ENCODE results near the gene ATF6. TPM values are rescaled to one million over a fixed set of nuclear protein-coding genes. Genes with fewer than 3 reads are reported as not detected.

ATF6 gene
- total RNA-seq, 1 donor from 2014 or later: 22.9 TPM

DNA sequence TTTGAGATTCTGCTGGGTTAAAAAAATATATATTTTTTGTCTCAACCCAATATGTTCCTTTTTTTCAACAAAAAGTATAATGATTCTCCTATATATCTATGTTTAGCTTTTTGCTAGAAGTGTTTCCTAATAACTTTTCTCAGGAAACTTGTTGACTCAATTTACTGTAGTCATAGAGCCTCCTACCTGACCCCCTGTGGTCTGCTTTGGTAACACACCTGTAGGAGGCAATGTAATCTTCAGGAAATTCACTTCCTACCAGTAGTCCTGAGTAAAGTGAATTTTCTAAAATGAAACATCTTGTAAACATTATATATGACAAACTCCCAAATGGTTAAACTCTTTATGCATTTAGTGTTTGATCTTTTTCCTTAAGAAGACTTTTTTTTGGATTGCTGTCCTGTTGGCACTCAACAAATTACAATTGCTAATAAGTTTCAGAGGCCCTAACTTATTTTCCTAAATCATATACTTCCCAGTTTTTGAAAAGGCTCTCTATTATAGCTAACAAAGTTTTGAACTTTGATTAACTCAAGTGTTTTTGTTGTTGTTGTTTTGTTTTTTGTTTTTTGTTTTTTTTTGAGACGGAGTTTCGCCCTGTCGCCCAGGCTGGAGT lies 139.3 kb downstream of the ATF6 start:
- Mint-ChIP-seq H3K9me3 (no peaks in the 10 kb centered on the region), H3K4me3 (no peak overlapping the region), H3K27me3 (no peaks in the 10 kb centered on the region), H3K27ac (no peak overlapping the region), H3K36me3 (no peaks in the 10 kb centered on the region), H3K4me1 (ENCODE audit: unreplicated experiment) (no peaks in the 10 kb centered on the region)
- TF ChIP-seq, protein P1, sequence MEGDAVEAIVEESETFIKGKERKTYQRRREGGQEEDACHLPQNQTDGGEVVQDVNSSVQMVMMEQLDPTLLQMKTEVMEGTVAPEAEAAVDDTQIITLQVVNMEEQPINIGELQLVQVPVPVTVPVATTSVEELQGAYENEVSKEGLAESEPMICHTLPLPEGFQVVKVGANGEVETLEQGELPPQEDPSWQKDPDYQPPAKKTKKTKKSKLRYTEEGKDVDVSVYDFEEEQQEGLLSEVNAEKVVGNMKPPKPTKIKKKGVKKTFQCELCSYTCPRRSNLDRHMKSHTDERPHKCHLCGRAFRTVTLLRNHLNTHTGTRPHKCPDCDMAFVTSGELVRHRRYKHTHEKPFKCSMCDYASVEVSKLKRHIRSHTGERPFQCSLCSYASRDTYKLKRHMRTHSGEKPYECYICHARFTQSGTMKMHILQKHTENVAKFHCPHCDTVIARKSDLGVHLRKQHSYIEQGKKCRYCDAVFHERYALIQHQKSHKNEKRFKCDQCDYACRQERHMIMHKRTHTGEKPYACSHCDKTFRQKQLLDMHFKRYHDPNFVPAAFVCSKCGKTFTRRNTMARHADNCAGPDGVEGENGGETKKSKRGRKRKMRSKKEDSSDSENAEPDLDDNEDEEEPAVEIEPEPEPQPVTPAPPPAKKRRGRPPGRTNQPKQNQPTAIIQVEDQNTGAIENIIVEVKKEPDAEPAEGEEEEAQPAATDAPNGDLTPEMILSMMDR (conservative IDR thresholded peaks at IDR 0.05): peak; percentile 72
- DNase-seq (ENCODE audit: extremely low spot score, unreplicated experiment): no peak

DNA sequence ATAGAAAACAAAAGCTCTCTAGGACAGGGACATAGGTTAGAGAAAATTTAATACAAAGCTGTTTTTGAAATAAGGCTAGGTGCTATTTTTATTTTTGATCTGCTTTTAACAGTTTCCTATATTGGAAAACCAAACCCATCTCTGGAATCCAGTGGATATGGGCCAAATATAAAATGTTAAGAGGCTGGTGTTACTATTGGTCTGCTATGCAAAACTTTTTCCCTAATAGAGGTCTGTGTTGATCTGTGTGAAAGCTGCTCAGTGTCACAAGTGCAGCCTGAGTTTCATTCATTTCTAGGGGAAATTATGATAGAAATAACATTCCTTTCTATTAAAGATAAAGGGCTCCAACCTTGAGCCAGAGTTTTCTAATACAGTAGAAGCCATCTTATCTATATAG lies 141.1 kb downstream of the ATF6 start:
- DNase-seq (ENCODE audit: extremely low spot score, unreplicated experiment): no peak
- TF ChIP-seq, protein P1 (conservative IDR thresholded peaks at IDR 0.05): no peak
- Mint-ChIP-seq H3K9me3 (no peaks in the 10 kb centered on the region), H3K4me3 (no peak overlapping the region), H3K4me1 (ENCODE audit: unreplicated experiment) (peaks cover 4% of the 10 kb centered on the region), H3K27me3 (no peaks in the 10 kb centered on the region), H3K36me3 (no peaks in the 10 kb centered on the region), H3K27ac (no peak overlapping the region)

DNA sequence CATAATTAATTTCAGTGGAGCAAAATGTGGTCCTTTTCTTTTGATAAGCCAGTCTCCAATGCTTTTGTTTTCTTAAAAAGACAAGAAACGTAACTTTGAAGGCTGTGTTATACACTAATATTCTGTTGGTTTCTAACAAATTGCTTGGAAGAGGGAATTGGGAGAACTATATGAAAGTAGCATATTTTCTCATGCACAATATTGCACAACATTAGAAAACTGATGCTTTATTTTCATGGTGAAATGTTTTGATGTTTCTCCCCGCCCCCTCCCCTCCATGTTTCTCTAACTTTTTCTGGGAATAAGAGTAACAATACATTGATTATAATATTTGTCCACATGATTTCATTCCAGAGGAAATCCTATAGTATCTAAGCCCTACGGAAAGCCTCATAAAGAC lies 142.1 kb downstream of the ATF6 start:
- peaks cover 5% of the 10 kb centered on the region for H3K36me3 Mint-ChIP-seq
- TF ChIP-seq, protein P1 (conservative IDR thresholded peaks at IDR 0.05): no peak
- H3K9me3 Mint-ChIP-seq: no peaks in the 10 kb centered on the region
- DNase-seq (ENCODE audit: extremely low spot score, unreplicated experiment): no peak
- H3K4me1 Mint-ChIP-seq (ENCODE audit: unreplicated experiment): peaks cover 4% of the 10 kb centered on the region
- H3K4me3 Mint-ChIP-seq: no peak overlapping the region
- no peaks in the 10 kb centered on the region for H3K27me3 Mint-ChIP-seq
- H3K27ac Mint-ChIP-seq: no peak overlapping the region

DNA sequence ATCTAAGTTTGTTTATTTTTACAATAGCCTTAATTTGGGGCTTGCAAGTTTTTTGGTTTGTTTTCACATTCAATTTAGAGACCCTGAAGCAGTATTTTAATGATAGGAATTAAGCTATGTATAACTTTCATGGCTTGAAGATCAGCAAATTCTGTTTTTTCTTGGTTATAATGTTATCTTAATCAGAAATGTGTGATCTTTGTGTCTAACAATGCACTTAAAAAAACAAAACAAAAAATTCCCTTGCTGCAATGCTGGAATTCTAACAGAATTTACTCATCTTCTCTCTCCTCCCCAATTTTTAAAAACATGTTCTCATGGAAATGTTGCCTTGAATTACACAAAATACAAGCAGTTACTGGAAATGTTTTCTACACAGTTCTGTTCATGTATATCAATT lies 144.5 kb downstream of the ATF6 start:
- Mint-ChIP-seq H3K4me1 (ENCODE audit: unreplicated experiment) (peaks cover 4% of the 10 kb centered on the region), H3K27ac (no peak overlapping the region), H3K27me3 (no peaks in the 10 kb centered on the region), H3K9me3 (no peaks in the 10 kb centered on the region), H3K36me3 (peaks cover 5% of the 10 kb centered on the region), H3K4me3 (no peak overlapping the region)
- DNase-seq (ENCODE audit: extremely low spot score, unreplicated experiment): no peak
- TF ChIP-seq, protein P1 (conservative IDR thresholded peaks at IDR 0.05): no peak

DNA sequence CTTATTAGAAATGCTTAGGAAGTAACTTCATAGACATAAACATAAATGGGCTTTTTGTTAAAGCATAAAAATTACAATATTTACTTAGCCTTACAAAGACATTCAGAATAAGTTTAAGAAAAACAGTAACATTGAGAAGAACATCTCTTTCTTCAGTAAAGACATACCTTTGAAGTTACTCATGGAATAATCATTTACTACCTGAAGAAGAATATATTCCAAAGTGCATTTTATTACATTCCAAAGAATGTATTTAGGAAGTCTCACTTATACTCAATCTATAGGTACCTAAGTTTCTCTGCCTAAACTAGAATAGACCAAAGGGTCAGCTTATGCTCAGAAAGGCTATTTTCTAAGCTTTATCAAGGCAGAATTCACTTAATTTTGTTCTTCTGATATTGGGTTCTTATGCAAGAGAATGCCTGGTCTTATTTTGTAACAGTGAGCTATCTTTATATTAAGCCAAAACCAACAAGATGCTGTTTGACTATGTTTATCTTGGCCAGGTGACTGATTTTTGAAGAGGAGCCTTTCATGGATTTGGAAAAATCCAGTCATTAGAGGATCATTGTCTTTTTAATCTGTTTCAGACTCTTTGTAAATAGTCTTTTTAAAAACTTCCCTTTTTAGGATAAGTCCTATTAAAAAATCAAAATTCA lies 147.5 kb downstream of the ATF6 start:
- TF ChIP-seq, protein P1 (conservative IDR thresholded peaks at IDR 0.05): no peak
- no peaks in the 10 kb centered on the region for H3K27me3 Mint-ChIP-seq

More for the DNA sequence above, 147.5 kb downstream of the ATF6 start:
- no peak for DNase-seq (ENCODE audit: extremely low spot score, unreplicated experiment)
- Mint-ChIP-seq H3K27ac (no peak overlapping the region), H3K4me1 (ENCODE audit: unreplicated experiment) (peaks cover 4% of the 10 kb centered on the region), H3K36me3 (peaks cover 5% of the 10 kb centered on the region), H3K9me3 (no peaks in the 10 kb centered on the region), H3K4me3 (no peak overlapping the region)
